ENCODE data around the gene EPHA8.

DNA sequence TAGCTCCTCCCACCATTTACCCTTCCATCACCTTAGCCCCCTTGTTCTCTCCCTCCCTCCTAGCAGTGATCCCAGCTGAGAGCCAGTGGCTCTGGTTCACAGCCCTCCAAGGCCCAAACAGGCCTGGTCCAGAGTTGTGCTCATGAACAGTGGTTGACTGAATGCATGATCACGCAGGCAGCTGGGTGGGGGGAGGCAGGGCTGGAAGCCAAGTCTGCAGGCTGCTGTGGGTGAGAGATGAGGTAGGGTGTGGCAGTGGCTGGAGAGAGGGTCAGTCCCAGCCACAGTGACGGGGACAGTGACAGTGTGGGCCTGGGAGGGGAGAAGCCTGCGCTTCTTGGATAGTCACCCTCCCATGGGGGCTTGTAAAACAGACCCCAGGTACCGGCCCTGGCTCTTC lies 22.2 kb downstream of the EPHA8 start:
- TF ChIP-seq, protein P1, sequence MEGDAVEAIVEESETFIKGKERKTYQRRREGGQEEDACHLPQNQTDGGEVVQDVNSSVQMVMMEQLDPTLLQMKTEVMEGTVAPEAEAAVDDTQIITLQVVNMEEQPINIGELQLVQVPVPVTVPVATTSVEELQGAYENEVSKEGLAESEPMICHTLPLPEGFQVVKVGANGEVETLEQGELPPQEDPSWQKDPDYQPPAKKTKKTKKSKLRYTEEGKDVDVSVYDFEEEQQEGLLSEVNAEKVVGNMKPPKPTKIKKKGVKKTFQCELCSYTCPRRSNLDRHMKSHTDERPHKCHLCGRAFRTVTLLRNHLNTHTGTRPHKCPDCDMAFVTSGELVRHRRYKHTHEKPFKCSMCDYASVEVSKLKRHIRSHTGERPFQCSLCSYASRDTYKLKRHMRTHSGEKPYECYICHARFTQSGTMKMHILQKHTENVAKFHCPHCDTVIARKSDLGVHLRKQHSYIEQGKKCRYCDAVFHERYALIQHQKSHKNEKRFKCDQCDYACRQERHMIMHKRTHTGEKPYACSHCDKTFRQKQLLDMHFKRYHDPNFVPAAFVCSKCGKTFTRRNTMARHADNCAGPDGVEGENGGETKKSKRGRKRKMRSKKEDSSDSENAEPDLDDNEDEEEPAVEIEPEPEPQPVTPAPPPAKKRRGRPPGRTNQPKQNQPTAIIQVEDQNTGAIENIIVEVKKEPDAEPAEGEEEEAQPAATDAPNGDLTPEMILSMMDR (conservative IDR thresholded peaks at IDR 0.05; ENCODE audit: low read depth, low read length) = no peak
- TF ChIP-seq POLR2A (IDR thresholded peaks at IDR 0.05; ENCODE audit: low read depth, low read length) = no peak
